GM21381 (cell line): ENCODE measurements around the gene POU6F2.
"Not testable (repeated sequence)": the region's sequence is repeated elsewhere in the genome, so short reads cannot be mapped to it uniquely, and the experiment has no call there.

Experiments
- ATAC-seq: cut with Tn5 transposase; IDR thresholded peaks from one replicate; pipeline ENCODE4 v1.9.1; 2021; ENCODE audit warnings: mild to moderate bottlenecking, moderate library complexity; ENCODE audit not compliant: unreplicated experiment

Gene POU6F2, protein sequence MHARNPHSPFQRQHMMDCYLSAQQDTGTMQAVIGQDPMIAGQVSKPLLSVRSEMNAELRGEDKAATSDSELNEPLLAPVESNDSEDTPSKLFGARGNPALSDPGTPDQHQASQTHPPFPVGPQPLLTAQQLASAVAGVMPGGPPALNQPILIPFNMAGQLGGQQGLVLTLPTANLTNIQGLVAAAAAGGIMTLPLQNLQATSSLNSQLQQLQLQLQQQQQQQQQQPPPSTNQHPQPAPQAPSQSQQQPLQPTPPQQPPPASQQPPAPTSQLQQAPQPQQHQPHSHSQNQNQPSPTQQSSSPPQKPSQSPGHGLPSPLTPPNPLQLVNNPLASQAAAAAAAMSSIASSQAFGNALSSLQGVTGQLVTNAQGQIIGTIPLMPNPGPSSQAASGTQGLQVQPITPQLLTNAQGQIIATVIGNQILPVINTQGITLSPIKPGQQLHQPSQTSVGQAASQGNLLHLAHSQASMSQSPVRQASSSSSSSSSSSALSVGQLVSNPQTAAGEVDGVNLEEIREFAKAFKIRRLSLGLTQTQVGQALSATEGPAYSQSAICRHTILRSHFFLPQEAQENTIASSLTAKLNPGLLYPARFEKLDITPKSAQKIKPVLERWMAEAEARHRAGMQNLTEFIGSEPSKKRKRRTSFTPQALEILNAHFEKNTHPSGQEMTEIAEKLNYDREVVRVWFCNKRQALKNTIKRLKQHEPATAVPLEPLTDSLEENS

DNA sequence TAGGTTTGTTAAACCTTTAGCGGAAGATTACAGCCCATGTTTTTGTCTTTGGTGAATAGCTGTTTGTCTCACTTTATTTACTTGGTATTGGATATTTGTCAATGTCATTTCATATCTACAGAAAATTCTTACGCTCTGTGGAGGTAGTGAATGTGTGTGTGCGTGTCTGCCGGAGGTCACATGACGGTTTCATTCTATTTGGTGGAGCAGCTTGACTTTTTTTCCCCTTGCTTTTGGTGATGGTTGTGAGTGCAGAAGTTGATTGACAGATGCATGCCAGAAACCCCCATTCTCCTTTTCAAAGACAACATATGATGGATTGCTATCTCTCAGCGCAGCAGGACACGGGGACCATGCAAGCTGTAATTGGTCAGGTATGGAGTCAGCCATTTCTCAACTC lies at the start of gene POU6F2:
Gene POU6F2 (plus strand): TSS at position 225 of the 400 bp plus-strand sequence. CDS start 45 bp downstream, at position 270.
- no peak for ATAC-seq

DNA sequence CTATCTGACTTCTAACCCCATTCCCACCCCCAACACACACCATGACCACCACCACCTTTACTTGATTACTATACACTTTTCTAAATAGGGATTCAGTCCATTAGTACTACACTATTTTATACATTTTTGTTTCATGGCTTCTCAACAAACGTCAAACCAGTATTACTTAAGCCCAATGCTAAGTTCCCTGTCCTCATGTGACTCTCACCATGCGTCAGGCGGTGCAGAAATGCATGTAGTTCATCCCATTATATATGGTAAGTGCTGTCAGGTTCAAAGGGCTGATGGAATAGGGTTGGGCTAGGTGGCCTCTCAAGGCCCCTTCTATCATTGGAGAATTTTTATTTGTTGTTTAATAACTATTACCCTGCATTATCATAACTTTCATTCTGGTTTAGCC lies 49.2 kb upstream of the POU6F2 start:
- ATAC-seq = no peak

DNA sequence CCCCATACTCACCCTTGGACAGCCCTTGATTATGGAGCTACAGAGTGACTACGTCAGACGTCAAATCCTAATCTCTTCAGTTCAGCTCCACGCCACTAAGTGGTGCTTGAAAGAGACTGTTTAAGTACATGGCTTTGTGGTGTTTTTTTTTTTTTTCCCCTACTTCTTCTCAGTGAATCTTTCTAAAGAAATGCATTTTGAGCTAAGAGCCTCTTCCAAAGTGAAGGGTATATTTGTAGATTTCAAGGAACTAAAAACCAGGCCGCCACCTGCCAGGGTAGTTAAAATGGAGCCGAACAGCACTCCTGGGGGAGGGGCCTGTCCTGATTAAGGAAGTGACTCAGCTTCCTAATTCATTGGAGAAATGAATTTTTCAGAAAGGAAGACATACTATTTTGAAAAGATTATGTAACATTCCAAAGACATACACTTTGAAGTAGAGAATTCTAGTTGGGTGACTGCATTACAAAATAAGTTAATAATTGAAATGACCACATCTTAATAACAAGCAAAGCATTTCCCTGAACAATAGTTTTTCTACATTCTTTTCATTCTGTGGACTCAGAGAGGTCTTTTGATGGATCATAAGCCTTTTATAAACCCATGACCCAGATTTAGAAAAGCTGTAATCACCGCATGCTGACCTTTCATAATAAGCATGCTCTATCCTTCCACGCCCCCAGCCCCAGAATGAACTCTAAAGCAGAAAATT lies 48.1 kb upstream of the POU6F2 start:
- no peak for ATAC-seq

DNA sequence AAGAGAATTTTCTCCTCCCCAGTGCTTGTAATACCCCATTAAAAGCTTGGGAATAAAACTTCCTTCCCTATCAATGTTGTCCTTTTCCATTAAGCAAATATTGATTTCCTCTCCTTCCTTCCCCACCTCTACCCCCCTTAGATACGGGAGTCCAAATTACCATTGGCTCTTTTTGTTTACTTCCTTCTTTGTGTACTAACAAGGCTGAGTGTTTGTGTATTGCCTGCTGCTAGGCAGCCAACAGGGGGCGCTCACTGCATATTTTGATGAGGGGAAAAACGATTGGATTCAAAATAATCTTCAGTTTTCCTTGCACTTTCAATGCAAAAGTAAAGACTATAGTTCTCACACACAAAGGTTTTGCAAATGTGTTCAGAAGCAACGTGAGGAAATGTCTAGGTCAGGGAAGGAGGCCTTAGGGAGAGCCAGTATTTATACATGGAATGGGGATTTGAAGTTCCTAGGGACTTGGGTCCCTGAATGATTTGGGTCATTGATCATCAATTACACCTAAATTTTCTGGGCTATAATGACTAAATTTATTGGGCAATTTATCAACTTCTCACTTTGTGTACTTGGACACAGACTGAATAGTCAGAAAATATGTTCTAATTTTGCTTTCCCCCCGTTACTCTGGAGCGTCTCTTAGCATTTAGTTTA lies 45.1 kb upstream of the POU6F2 start:
- peak; percentile 76 for ATAC-seq

DNA sequence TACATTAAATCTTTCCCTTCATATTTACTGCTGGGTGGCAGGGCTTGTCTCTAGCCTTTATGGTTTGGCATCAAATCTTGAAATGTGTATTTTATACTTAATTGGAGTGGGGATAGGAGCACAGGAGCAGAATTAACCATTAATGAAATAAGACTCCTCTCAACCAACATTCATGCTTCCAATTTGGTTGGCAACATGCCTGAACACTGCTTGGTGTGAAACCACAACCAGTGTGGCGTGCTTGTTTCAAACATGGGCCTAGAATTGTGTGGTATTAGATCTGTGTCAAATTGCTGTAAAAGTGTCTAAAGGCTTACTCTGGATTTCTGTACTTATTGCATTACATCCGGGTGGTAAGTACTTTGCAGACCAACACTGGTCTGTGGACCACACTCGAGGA lies 43.7 kb upstream of the POU6F2 start:
- no peak for ATAC-seq

DNA sequence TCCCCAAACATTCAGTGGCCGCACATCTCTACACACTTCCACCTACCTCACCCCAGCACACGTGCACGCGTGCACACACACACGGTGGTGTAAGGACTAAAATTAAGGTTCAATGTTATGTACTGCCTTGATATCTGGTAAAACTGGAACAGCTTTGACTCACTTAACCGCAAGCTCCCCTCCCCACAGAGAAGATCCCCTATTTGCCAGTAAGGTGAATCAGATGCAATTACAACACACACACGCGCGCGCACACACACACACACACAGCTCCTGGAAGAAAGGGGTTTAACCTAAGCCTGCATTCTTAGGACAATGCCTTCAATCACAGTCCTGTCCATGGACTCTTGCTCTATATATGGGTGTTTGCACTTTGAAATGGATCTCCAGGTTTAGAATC lies 43.2 kb upstream of the POU6F2 start:
- no peak for ATAC-seq

DNA sequence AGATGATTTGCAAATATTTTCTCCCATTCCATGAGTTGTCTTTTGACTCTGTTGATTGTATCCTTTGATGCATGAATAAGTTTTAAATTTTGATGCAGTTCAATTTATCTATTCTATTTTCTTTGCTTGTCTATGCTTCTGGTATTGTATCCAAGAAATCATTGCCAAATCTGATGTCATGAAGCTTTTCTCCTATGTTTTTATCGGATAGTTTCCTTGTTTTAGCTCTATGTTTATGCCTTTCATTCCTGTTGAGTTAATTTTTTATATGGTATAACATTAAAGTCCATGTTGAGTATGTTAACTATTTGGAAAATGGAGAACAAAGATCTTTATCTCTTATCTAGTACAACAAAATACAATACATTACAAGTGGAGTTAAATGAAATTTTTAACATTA lies 41.1 kb upstream of the POU6F2 start:
- ATAC-seq = no peak

DNA sequence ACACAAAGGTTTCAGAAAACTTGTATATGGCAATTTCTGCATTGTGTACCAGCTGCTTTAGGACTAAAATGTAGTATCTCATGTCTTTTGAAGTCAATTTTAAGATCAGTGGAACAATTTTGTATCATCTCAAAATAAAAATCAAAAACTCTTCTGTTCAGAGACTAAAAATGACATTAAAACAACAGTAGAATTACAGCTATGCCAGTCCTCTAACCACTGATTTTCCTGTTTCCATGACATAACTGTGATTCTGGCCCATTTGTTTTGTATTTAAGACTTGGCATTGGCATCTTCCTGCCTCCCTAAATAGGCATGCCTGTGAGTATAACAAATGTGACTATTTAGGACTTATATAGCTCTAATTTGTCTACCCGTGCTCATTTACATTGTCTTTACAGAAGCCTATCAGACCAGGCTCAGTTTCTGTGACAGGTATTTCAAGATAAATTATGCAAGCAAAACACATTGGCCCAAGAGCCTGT lies 39.7 kb upstream of the POU6F2 start:
- no peak for ATAC-seq

DNA sequence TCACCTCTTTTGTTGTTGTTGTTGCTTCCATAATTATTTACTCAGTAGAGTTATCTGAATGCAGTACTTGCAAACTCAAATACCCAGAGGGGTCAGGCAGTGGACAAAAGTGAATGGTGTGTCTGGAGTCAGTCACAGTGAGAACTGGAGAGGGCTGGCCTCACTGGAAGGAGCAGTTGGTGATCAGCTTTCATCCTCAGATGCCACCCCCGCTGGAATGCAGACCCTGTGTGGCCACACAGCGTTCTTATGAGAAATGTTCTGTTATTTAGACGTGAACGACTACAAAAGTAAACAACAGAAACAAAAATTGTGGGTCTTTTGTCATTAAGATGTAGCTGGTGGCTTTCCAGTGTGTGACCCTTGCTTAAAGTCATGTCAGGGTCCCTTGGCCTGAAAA lies 39.1 kb upstream of the POU6F2 start:
- no peak for ATAC-seq

DNA sequence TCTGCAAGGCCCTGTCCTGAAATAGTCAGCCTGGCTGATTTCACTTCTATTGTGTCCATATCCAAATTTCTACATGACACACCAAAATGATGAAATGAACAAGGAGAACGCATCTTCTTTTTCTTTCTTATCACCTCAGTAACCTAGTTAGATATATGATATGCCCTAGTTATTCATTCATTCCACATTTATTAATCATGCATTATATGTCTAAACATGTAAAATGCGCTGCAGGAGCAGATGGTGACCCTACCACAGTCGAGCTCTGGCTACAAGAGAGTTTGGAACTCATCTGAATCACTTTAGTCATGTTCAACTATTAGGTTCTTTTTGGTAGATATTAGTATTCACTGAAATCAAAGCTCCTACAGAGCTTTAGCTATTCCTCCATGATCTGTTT lies 36.9 kb upstream of the POU6F2 start:
- ATAC-seq = no peak

DNA sequence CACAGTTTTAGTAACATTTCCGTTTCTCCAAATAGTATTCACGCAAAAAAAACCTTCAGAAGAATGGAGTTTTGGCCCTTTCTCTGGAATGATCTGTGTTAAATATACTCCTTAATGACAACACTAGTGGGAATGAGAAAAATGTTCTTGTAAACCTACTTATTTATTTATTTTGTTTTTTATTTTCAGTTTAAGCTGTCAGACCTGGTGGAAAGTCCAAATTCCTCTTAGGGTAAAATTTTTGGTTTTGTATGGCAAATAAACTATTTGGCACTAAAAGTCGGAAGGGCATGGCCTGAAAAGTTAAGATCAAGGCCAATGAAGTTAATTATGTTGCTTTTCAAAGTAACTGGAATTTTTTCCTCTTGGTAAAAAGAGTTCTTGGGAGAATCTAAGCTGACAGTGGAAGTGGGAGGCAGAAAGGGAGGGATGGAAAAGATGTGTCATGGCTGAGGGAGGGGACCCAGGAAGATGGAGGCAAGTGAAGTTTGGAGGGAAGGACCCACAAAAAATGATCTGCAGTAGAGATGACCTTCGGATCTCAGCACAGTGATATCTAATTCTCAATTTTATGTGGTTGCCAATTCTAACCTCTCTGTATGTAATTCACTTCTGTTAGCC lies 35.2 kb upstream of the POU6F2 start:
- ATAC-seq = no peak

DNA sequence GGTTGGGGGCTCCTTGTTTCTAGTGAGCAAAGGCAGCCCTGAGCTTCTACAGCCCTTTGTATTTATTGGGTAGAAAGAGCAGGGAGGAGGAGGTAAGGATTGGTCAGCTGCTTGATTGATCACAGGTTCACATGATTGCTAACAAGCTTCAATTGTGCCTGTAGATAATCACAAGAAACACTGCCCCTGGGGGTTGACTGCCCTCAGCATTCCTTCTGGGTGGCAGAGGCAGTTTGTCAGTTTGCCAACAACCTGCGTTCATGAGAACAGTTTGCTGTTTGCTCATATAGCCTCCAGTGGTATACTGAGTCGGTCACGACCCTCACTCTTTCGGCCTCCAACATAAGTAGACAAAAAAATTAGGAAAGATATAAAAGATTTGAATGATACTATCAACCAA lies 30.2 kb upstream of the POU6F2 start:
- not testable (repeated sequence) for ATAC-seq

DNA sequence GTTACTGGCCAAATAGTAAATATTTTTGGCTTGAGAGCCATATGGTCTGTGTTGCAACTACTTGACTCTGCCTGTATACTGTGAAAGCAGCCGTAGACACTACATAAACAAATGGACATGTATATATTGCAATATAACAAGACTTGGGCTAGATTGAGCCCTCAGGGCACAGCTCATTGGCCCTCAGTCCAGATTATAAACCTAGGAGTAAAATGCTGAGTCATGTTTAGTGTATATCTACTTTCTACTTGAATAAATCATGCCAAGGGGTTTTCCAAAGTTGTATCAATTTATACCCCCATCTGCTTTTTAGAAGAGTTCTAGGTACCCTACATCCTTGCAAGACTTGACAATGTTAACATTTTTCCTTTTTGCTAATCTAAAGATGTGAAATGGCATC lies 27.4 kb upstream of the POU6F2 start:
- ATAC-seq = no peak

DNA sequence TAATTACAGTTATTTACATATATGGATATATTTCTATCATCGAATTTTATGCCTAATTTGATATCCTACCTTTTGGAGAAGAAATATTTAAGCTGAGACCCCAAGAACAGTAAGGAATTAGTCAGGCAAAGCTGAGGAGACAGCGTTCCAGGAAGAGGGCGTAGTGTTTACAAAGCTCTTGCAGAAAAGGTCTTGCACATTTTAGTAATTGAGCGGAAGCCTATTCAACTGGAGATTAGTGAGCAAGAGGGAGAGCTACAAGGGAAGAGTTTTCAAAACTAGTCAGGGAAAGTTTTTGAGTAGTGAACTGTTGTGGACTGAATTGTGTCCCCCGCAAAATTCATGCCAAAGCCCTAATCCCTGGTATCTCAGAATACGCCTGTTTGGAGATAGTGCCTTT lies 26.5 kb upstream of the POU6F2 start:
- no peak for ATAC-seq

DNA sequence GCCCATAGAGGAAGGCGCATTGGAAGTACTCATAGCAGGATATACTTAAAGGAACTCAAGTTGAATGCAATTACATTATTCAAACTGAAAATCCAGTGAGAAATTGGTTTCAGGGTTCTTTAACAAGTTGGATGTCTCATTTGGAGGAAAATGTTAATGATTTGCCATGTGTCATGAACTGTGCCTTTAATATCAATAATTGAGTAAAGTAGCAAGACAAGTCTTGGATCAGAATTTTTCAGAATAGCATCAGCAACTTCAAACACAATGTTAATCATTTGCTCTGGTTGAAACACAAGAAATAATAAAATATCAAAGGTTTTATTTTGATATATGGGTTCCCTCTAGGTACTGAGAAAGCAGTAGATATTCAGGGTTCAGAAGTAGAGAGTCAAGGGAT lies 24.5 kb upstream of the POU6F2 start:
- ATAC-seq = no peak

DNA sequence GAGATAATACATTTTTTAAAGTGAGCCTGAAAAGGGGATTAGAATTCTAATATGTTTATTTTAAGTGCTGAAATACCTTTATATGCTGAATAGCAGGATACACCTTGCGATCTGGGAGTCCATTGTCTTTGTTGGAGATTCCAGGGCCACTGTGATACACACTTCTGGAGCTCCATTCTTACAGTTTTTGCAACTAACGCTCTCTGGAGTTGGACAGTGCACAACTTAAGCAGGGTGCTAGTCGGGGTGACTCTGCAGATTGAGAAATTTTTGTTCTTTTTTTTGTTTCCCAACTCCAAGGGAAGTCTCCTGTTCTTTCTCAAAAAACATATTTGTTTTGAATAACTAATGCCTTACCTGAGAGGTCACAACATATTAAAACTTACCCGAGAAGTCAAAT lies 23.7 kb upstream of the POU6F2 start:
- ATAC-seq = no peak

DNA sequence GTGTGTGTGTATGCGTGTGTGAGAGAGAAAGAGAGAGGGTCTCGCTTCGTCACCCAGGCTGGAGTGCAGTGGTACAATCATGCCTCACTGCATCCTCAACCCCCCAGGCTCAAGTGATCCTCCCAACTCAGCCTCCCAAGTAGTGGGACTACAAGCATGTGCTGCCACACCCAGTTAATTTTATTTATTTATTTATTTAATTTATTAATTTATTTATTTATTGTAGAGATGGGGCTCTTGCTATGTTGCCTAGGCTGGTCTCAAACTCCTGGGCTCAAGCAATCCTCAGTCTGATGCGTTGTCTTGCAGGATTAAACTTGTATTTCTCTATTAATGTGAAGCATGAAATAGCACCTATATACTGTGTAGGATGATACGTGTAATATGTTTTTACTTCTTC lies 21.8 kb upstream of the POU6F2 start:
- no peak for ATAC-seq

DNA sequence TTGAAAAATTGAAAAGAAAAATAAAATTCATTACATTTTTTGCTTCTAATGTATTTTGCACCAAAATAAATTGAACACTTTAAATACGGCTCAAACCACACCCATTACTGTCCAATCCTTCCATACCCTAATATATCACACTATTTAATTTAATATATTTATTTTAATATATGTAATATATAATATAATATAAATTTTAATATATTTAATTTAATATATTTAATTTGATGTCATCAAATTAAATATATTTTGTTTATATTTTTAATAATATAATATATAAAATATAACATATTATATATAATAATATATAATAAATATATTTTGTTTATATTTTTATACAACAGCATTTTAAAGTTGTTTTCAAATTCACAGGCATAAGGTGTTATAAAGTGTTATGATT lies 15.7 kb upstream of the POU6F2 start:
- no peak for ATAC-seq

DNA sequence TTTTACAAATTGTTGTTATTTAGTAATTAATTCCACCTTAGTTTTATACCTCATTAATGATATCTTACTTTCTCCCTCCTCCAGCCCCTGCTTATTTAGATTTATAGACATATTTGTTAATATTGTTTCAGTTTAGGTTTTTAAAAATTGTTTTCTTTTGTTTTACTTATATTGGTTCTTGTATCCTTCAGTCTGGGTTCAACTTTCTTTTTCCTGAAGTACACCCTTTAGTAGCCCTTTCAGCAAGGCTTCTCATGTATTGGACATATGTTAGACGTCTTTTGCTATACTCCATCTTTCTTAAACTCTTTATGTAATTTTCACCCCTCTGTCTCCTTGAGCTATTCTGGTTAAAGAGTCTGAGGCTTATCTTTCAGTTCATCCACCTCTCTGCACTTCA lies 12.8 kb upstream of the POU6F2 start:
- ATAC-seq = no peak

DNA sequence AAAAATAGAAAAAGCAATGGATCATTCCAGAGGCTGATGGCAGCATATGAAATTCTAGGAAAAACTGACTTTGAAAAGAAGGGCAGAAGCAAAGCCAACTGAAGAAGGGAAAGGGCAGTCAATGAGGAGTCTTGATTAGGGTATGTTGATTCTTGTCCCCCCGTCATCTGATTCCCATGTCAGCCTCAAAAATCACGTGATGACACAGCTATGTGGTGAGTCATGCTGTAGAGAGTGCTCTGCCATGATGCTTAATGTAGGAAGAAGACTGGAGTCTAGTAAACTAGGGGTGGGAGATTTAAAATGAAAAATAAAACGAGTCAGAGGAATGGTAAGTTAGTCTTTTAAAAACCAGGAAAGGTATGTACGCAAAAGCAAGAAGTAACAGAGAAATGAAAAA lies 3.9 kb upstream of the POU6F2 start:
- no peak for ATAC-seq

DNA sequence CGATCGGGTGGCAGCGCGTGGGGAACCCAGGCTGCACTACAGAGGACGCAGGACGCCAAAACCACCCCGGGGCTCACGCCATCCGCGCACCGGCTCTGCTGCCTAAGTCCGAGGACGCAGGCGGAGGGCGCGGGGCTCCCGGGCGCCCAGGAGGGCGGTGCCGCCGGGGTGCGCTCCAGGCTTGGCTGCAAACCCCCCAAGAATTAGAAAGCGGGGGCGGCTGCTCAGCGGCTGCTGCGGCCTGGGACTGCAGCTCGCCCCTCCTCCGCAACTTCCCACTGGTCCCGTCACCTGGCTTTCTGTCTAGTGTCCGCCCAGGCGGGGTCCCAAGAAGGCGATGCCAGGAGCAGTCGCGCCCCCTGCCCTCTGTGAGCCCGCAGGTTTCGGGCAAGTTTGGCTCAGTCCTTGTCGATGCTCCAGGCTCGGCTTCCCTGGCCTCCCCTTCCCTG lies 1.7 kb upstream of the POU6F2 start:
- no peak for ATAC-seq
